Activated naive CD4-positive, alpha-beta T cell treated with anti-CD3 and anti-CD28 coated beads, Interleukin-2, amount 50 U/mL, for 72 hours (primary cell): ENCODE data around the gene RANBP10. TPM values are rescaled to one million over a fixed set of nuclear protein-coding genes. Genes with fewer than 3 reads are reported as not detected.
A peak's percentile ranks its signal among the peaks of the same experiment; 100 is the strongest.
"Not testable (repeated sequence)": the region's sequence is repeated elsewhere in the genome, so short reads cannot be mapped to it uniquely, and the experiment has no call there.

Experiments
- ATAC-seq, 2 donors: fragments of 150-1000 bp; cut with Tn5 transposase; 2 replicates each; pipeline ENCODE4 v1.10.0; 2021; ENCODE audit warnings: mild to moderate bottlenecking in 2 of 2, moderate library complexity in 2 of 2
- DNase-seq, 2 donors: peaks; one replicate each; pipeline ENCODE4 v3.0.0; 2021 to 2022; ENCODE audit warnings: low spot score in 2 of 2
- H3K27ac Mint-ChIP-seq, 2 donors: one replicate each; pipeline ENCODE4 v1.8.0; 2022; ENCODE audit warnings: mild to moderate bottlenecking in 2 of 2, mixed read lengths in 2 of 2
- H3K36me3 Mint-ChIP-seq, 2 donors: one replicate each; pipeline ENCODE4 v1.8.0; 2022; ENCODE audit warnings: mixed read lengths in 2 of 2
- H3K9me3 Mint-ChIP-seq, 2 donors: one replicate each; pipeline ENCODE4 v1.8.0; 2022; ENCODE audit warnings: mixed read lengths in 2 of 2
- total RNA-seq, 2 donors: library from RNA; stranded (reverse); gene quantifications; one replicate each; pipeline ENCODE4 v1.2.3, GENCODE V29; 2022

RANBP10 gene
- total RNA-seq, 2 donors from 2014 or later = 18.3 to 21.2 TPM

GRCh38 chr16:67693517-67694285, 112.7 kb downstream of the RANBP10 start:
- H3K9me3 Mint-ChIP-seq, DNase-seq, H3K27ac Mint-ChIP-seq, ATAC-seq, H3K36me3 Mint-ChIP-seq: not testable (repeated sequence)

DNA sequence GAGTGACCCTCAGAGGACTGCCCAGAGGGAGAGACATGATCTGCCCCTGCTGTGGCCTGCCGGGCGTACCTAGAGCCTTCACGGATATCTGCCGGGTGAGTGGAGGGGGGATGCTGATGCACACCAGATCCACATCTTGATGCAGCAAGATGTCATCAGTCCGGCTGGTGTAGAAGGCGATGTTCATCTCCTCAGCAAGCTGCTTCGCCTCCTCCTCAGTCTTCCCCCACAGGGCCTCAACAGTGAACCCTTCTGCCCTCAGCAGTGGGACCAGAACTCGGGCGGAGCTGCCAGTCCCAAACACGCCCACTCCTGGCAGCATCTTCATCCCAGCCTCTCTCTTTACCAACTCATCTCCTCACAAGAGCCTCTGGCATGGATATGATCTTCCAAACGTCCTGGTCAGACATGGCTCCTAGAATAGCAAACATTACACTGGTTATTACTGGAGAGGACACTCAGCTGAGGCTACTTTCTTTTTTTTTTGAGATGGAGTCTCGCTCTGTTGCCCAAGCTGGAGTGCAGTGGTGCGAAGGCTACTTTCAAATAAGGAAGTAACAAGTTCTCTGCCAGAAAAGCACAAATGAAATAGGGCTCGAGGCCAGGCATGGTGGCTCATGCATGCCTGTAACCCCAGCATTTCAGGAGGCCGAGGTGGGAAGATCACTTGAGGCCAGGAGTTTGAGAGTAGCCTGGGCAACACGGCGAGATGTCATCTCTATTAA, 120.8 kb downstream of the RANBP10 start:
- ATAC-seq (no peak), DNase-seq (no peak)
- Mint-ChIP-seq H3K27ac (peak overlapping the region in 1 of 2 donors; percentile 17), H3K9me3 (no peaks in the 10 kb centered on the region), H3K36me3 (peaks cover 5 to 7% of the 10 kb centered on the region in 2 donors)

DNA sequence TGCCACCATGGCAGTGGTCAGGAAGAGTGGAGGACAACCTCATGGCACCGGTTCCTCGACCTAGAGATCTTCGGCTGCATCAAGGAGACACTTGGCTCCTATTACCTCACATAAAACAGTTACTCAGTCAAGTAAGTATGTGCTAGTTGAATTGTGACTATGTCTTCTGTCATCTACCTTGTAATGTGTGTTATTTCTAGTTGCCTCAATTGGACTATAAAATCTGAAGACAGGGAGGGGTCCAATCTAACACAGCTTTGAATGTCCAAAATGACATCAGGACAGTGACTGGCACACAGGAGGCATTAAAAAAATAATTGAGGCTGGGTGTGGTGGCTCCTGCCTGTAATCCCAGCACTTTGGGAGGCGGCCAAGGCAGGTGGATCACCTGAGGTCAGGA, 122.6 kb downstream of the RANBP10 start:
- peak overlapping the region; percentile 14 to 47 for H3K27ac Mint-ChIP-seq
- H3K36me3 Mint-ChIP-seq = peaks cover 5 to 7% of the 10 kb centered on the region in 2 donors
- ATAC-seq (no peak), DNase-seq (no peak)
- H3K9me3 Mint-ChIP-seq = no peaks in the 10 kb centered on the region

- Mint-ChIP-seq H3K27ac (peak overlapping the region in 1 of 2 donors; percentile 29), H3K9me3 (no peaks in the 10 kb centered on the region), H3K36me3 (peaks cover under 1 to 7% of the 10 kb centered on the region in 2 donors)
- no peak for DNase-seq
- ATAC-seq = no peak
These were observed 126.1 kb downstream of the RANBP10 start for GRCh38 chr16:67679935-67680897.

DNA sequence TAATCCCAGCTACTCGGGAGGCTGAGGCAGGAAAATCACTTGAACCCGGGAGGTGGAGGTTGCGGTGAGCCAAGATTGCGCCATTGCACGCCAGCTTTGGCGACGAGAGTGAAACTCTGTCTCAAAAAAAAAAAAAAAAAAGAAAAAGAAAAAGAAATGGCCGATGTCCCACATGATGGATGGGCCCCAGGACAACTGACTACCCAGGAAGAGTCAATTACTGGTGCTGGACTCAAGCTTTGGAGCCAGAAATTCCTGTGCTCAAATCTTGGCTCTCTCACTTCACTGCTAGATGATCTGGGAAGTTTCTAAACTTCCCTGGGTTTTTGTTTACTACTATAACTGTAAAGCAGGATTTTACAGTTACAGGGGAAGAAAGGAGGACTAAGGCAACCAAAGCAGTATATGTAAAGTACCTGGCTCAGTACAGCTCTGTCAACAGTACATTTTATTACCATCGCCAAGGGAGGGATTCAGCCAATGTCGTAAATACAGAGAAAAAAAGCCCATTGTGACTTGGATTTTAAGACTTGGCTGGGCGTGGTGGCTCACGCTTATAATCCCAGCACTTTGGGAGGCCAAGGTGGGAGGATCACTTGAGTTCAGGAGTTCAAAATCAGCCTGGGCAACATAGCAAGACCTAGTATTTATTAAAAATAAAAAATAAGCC, 127.9 kb downstream of the RANBP10 start:
- Mint-ChIP-seq H3K36me3 (peaks cover 0 to 3% of the 10 kb centered on the region in 2 donors), H3K27ac (no peak overlapping the region), H3K9me3 (no peaks in the 10 kb centered on the region)
- DNase-seq = no peak
- no peak for ATAC-seq

DNA sequence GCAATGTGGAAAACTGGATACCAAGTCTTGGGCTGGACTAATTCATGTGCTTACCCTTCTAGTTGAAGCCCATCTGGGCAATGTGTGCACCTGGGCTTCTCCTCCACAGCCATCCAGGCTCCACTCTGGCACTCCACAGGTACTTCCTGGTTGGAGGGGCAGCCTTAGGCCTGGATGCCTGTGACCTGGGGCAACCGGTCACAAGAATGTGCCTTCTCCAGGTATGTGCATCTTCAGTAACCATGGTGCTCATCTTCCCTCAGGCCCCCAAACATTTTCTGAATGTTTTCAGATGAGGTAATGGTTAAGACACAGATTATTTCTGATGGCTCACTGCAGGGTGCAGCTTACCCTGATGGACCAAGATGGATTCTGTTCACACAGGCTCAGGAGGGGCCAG, 128.6 kb downstream of the RANBP10 start:
- Mint-ChIP-seq H3K27ac (no peak overlapping the region), H3K9me3 (no peaks in the 10 kb centered on the region), H3K36me3 (no peaks in the 10 kb centered on the region)
- no peak for ATAC-seq
- no peak for DNase-seq

GRCh38 chr16:67676939-67677338, 129.4 kb downstream of the RANBP10 start:
- Mint-ChIP-seq H3K9me3 (no peaks in the 10 kb centered on the region), H3K27ac (no peak overlapping the region), H3K36me3 (no peaks in the 10 kb centered on the region)
- no peak for ATAC-seq
- DNase-seq = no peak

DNA sequence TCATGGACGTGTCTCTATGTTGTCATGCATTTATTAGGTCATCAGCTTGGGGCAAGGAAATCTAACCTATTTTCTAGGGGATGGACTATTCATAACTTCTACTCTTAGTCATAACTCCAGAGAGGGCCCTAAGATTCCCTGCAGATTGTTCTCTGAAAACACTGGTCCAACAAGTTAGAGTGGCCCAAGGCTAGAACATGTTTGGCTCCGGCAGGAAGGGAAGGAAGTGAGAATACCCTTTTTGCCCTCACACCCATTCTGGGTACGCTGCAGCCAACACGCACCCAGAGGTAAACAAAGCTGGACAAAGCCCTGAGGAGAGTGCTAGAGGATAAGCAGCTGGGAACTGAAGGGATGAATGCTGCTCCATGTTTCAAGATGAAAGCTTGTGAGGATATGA, 129.8 kb downstream of the RANBP10 start:
- H3K36me3 Mint-ChIP-seq = no peaks in the 10 kb centered on the region
- no peaks in the 10 kb centered on the region for H3K9me3 Mint-ChIP-seq
- ATAC-seq = no peak

DNA sequence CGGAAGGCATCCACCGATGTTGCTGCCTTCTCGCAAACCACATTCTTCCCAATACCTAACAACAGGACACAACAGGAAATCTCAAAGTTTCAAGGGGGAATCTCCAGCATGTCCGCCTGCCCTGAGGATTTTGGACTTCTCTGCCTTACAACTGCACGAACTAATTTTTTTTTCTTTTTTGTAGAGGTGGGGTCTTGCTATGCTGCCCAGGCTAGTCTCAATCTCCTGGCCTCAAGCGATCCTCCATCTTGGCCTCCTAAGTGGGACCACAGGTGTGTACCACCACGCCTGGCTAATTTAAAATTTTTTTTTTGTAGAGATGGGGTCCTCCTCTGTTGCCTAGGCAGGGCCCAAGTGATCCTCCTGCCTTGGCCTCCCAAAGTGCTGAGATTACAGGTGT, 130.4 kb downstream of the RANBP10 start:
- ATAC-seq = no peak
- no peaks in the 10 kb centered on the region for H3K9me3 Mint-ChIP-seq
- DNase-seq = no peak
- H3K36me3 Mint-ChIP-seq = no peaks in the 10 kb centered on the region
- H3K27ac Mint-ChIP-seq = no peak overlapping the region

More for the DNA sequence above, 129.8 kb downstream of the RANBP10 start:
- peak overlapping the region in 1 of 2 donors; percentile 88 for H3K27ac Mint-ChIP-seq
- DNase-seq = no peak

GRCh38 chr16:67675579-67675935, 130.8 kb downstream of the RANBP10 start:
- DNase-seq = no peak
- H3K36me3 Mint-ChIP-seq = no peaks in the 10 kb centered on the region
- peak overlapping the region in 1 of 2 donors; percentile 86 for H3K27ac Mint-ChIP-seq
- no peak for ATAC-seq
- H3K9me3 Mint-ChIP-seq = no peaks in the 10 kb centered on the region

- H3K9me3 Mint-ChIP-seq = no peaks in the 10 kb centered on the region
- no peak for DNase-seq
- H3K27ac Mint-ChIP-seq = peak overlapping the region in 1 of 2 donors; percentile 86
- ATAC-seq = no peak
- H3K36me3 Mint-ChIP-seq = no peaks in the 10 kb centered on the region
These were observed 131.3 kb downstream of the RANBP10 start for GRCh38 chr16:67674851-67675578.

GRCh38 chr16:67673712-67674580, 132.4 kb downstream of the RANBP10 start:
- Mint-ChIP-seq H3K36me3 (no peaks in the 10 kb centered on the region), H3K27ac (peak overlapping the region; percentile 74 to 86), H3K9me3 (no peaks in the 10 kb centered on the region)
- DNase-seq = no peak
- ATAC-seq = no peak
